SKM-1 treated with dmso at 0.1 percent for 144 hours (cell line): ENCODE measurements around the gene EPS8L1.
"Not testable (repeated sequence)": the region's sequence is repeated elsewhere in the genome, so short reads cannot be mapped to it uniquely, and the experiment has no call there.

ENCODE experiments used
- DNase-seq: peaks from one replicate; lab custom pipeline; 2025; ENCODE audit not compliant: unreplicated experiment; lab: John Stamatoyannopoulos, UW

EPS8L1 gene

GRCh38 chr19:55094456-55095259 is 19.0 kb downstream of the EPS8L1 start:
- DNase-seq: no peak

- no peak for DNase-seq
Observed at GRCh38 chr19:55095260-55096060, 19.8 kb downstream of the EPS8L1 start.

- DNase-seq: no peak
Observed at GRCh38 chr19:55096061-55096701, 20.5 kb downstream of the EPS8L1 start.

- no peak for DNase-seq
Observed at GRCh38 chr19:55097864-55098715, 22.4 kb downstream of the EPS8L1 start.

GRCh38 chr19:55098716-55099556 is 23.3 kb downstream of the EPS8L1 start:
- DNase-seq: no peak

GRCh38 chr19:55099557-55100506 is 24.2 kb downstream of the EPS8L1 start:
- DNase-seq: no peak

- DNase-seq: no peak
Observed at GRCh38 chr19:55101261-55101660, 25.6 kb downstream of the EPS8L1 start.

- DNase-seq: no peak
Observed at GRCh38 chr19:55103190-55103589, 27.5 kb downstream of the EPS8L1 start.

GRCh38 chr19:55105237-55105636 is 29.6 kb downstream of the EPS8L1 start:
- no peak for DNase-seq

- DNase-seq: no peak
Observed at GRCh38 chr19:55106591-55106990, 30.9 kb downstream of the EPS8L1 start.

GRCh38 chr19:55107252-55107651 is 31.6 kb downstream of the EPS8L1 start:
- DNase-seq: not testable (repeated sequence)

GRCh38 chr19:55109527-55110291 is 34.0 kb downstream of the EPS8L1 start:
- DNase-seq: no peak

- DNase-seq: no peak
Observed at GRCh38 chr19:55111238-55111831, 35.7 kb downstream of the EPS8L1 start.

GRCh38 chr19:55112246-55112776 is 36.6 kb downstream of the EPS8L1 start:
- DNase-seq: no peak

- DNase-seq: no peak
Observed at GRCh38 chr19:55112777-55113569, 37.3 kb downstream of the EPS8L1 start.

- no peak for DNase-seq
Observed at GRCh38 chr19:55113570-55114039, 37.9 kb downstream of the EPS8L1 start.
